NCI-H2227 treated with DMSO at 0.1 percent for 48 hours (cell line): ENCODE measurements around the gene LAMB3.

Source experiments
- DNase-seq: peaks from one replicate; lab custom pipeline; 2025; lab: John Stamatoyannopoulos, UW

LAMB3 gene

GRCh38 chr1:209661071-209661470 lies 8.8 kb upstream of the LAMB3 start:
- no peak for DNase-seq

GRCh38 chr1:209659909-209660308 lies 7.7 kb upstream of the LAMB3 start:
- no peak for DNase-seq

GRCh38 chr1:209657918-209658317 lies 5.7 kb upstream of the LAMB3 start:
- DNase-seq, result no peak

GRCh38 chr1:209657140-209657879 lies 5.1 kb upstream of the LAMB3 start:
- DNase-seq, result no peak

GRCh38 chr1:209655411-209656231 lies 3.4 kb upstream of the LAMB3 start:
- no peak for DNase-seq

- no peak for DNase-seq
These were observed 1.7 kb upstream of the LAMB3 start for GRCh38 chr1:209653915-209654351.

- no peak for DNase-seq
These were observed 712 bp upstream of the LAMB3 start for GRCh38 chr1:209652873-209653401.

- DNase-seq, result no peak
These were observed 1.1 kb downstream of the LAMB3 start for GRCh38 chr1:209651138-209651587.

GRCh38 chr1:209650454-209650853 lies 1.8 kb downstream of the LAMB3 start:
- DNase-seq, result no peak

- DNase-seq, result no peak
These were observed 3.1 kb downstream of the LAMB3 start for GRCh38 chr1:209648931-209649776.

GRCh38 chr1:209648346-209648745 lies 3.9 kb downstream of the LAMB3 start:
- no peak for DNase-seq

- no peak for DNase-seq
These were observed 5.1 kb downstream of the LAMB3 start for GRCh38 chr1:209647156-209647555.

GRCh38 chr1:209646558-209646957 lies 5.7 kb downstream of the LAMB3 start:
- no peak for DNase-seq

GRCh38 chr1:209645574-209646452 lies 6.4 kb downstream of the LAMB3 start:
- peak; percentile 26 for DNase-seq

GRCh38 chr1:209643285-209644020 lies 8.8 kb downstream of the LAMB3 start:
- DNase-seq, result no peak

GRCh38 chr1:209642816-209643215 lies 9.4 kb downstream of the LAMB3 start:
- no peak for DNase-seq

GRCh38 chr1:209641832-209642172 lies 10.4 kb downstream of the LAMB3 start:
- no peak for DNase-seq

GRCh38 chr1:209635850-209636249 lies 16.4 kb downstream of the LAMB3 start:
- no peak for DNase-seq

- DNase-seq, result no peak
These were observed 18.1 kb downstream of the LAMB3 start for GRCh38 chr1:209634005-209634737.
